GM13977 (cell line): ENCODE data around the gene IGSF21.

Experiments used
- DNase-seq: peaks from one replicate; pipeline ENCODE4 v3.0.0; 2012; ENCODE audit warnings: low spot score
- CTCF ChIP-seq: IDR thresholded peaks from 2 replicates; pipeline ENCODE4 v1.5.1; 2012; ENCODE audit warnings: mild to moderate bottlenecking, control low read depth; ENCODE audit not compliant: insufficient read depth; ENCODE audit errors: extremely low read depth, missing control alignments
- in situ Hi-C: fragments of 300-500 bp; cut with MboI; formaldehyde crosslinking; loops from one replicate; pipeline ENCODE4 v1.12.0; 2022; ENCODE audit warnings: low sequenced_read_pairs, low pct_unique_long_range_greater_than_20kb, mixed read lengths, inconsistent platforms; ENCODE audit not compliant: unreplicated experiment

IGSF21 gene

GRCh38 chr1:18305182-18305795, 197.7 kb downstream of the IGSF21 start:
- in situ Hi-C loops, result no loop called here
- no peak for DNase-seq
- no peak for TF ChIP-seq CTCF

- in situ Hi-C loops, result no loop called here
- no peak for DNase-seq
- TF ChIP-seq CTCF, result no peak
Measured at GRCh38 chr1:18307329-18307898, 199.8 kb downstream of the IGSF21 start.

- in situ Hi-C loops, result no loop called here
- no peak for DNase-seq
- no peak for TF ChIP-seq CTCF
Measured at GRCh38 chr1:18309552-18310155, 202.1 kb downstream of the IGSF21 start.

GRCh38 chr1:18312961-18313360, 205.4 kb downstream of the IGSF21 start:
- in situ Hi-C loops, result no loop called here
- no peak for TF ChIP-seq CTCF
- DNase-seq, result no peak

- no peak for DNase-seq
- in situ Hi-C loops, result no loop called here
- no peak for TF ChIP-seq CTCF
Measured at GRCh38 chr1:18313523-18313922, 205.9 kb downstream of the IGSF21 start.

- no peak for DNase-seq
- in situ Hi-C loops, result no loop called here
- TF ChIP-seq CTCF, result no peak
Measured at GRCh38 chr1:18314399-18314798, 206.8 kb downstream of the IGSF21 start.

GRCh38 chr1:18315449-18315848, 207.9 kb downstream of the IGSF21 start:
- in situ Hi-C loops, result no loop called here
- TF ChIP-seq CTCF, result no peak
- DNase-seq, result no peak
